Measurements from ENCODE around the gene PLA2G6. TPM values are rescaled to one million over a fixed set of nuclear protein-coding genes. Genes with fewer than 3 reads are reported as not detected.

The PLA2G6 gene
- total and polyA plus RNA-seq, 2 of the 13 experiments (the other 11 are each of a cell fraction or from before 2014, with no cell fraction given), result 4.8 to 11.5 TPM

GRCh38 chr22:38181453-38182200 lies at the start of gene PLA2G6 (continued):
- no peak for TF ChIP-seq ZBTB1 (CRISPR knock-in tag; IDR thresholded peaks at IDR 0.05; ENCODE audit: borderline replicate concordance)
- TF ChIP-seq NFIB (CRISPR knock-in tag; IDR thresholded peaks at IDR 0.05; ENCODE audit: borderline replicate concordance), result no peak
- TF ChIP-seq GABPA (IDR thresholded peaks at IDR 0.05; ENCODE audit: low read depth, low read length), result no peak
- peak; percentile 75 for TF ChIP-seq GABPA (CRISPR knock-in tag; IDR thresholded peaks at IDR 0.05; ENCODE audit: low read depth)
- TF ChIP-seq NR2C2 (CRISPR knock-in tag; IDR thresholded peaks at IDR 0.05; ENCODE audit: borderline replicate concordance), result peak; percentile 78; the same call in 1 of the 2 replicates
- TF ChIP-seq AKAP8 (CRISPR knock-in tag; IDR thresholded peaks at IDR 0.05), result no peak
- peak; percentile 81 for TF ChIP-seq THAP11 (CRISPR knock-in tag; IDR thresholded peaks at IDR 0.05)
- no peak for TF ChIP-seq CHD2 (IDR thresholded peaks at IDR 0.05; ENCODE audit: low read depth, low read length)
- TF ChIP-seq MIXL1 (CRISPR knock-in tag; IDR thresholded peaks at IDR 0.05), result no peak
- no peak for TF ChIP-seq SIN3B (IDR thresholded peaks at IDR 0.05; ENCODE audit: low read length)
- TF ChIP-seq, protein P1, sequence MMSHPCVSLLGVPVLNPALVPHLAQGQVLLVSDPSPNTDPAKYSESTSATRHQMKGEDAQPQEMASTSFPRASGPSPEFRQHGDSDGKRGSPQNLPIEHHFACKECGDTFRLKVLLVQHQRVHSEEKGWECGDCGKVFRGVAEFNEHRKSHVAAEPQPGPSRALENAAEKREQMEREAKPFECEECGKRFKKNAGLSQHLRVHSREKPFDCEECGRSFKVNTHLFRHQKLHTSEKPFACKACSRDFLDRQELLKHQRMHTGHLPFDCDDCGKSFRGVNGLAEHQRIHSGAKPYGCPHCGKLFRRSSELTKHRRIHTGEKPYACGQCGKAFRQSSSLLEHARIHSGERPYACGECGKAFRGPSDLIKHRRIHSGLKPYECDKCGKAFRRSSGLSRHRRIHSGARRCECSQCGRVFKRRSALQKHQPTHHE (CRISPR knock-in tag; IDR thresholded peaks at IDR 0.05; ENCODE audit: borderline replicate concordance), result no peak
- no peak for TF ChIP-seq GPN1 (CRISPR knock-in tag; IDR thresholded peaks at IDR 0.05; ENCODE audit: borderline replicate concordance)
- no peak for TF ChIP-seq ZNF282 (IDR thresholded peaks at IDR 0.05; ENCODE audit: partially characterized antibody)
- TF ChIP-seq MLX (CRISPR knock-in tag; IDR thresholded peaks at IDR 0.05), result no peak
- no peak for TF ChIP-seq GATA4 (IDR thresholded peaks at IDR 0.05; ENCODE audit: borderline replicate concordance, low read depth)
- no peak for TF ChIP-seq CEBPB (IDR thresholded peaks at IDR 0.05; ENCODE audit: borderline replicate concordance, low read depth, low read length)
- TF ChIP-seq RNF2 (conservative IDR thresholded peaks at IDR 0.05; ENCODE audit: low read depth), result no peak
- 0 out of 2 replicates have a peak, but pooled peaks have one; percentile 5 for TF ChIP-seq ZNF773 (CRISPR knock-in tag; IDR thresholded peaks at IDR 0.05; ENCODE audit: borderline replicate concordance)
- no peak for TF ChIP-seq HNRNPUL1 (IDR thresholded peaks at IDR 0.05; ENCODE audit: low read depth, low read length)
- TF ChIP-seq, protein P2, sequence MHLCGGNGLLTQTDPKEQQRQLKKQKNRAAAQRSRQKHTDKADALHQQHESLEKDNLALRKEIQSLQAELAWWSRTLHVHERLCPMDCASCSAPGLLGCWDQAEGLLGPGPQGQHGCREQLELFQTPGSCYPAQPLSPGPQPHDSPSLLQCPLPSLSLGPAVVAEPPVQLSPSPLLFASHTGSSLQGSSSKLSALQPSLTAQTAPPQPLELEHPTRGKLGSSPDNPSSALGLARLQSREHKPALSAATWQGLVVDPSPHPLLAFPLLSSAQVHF (CRISPR knock-in tag; IDR thresholded peaks at IDR 0.05), result no peak
- peak; percentile 87 for TF ChIP-seq SP4 (CRISPR knock-in tag; IDR thresholded peaks at IDR 0.05)
- no peak for TF ChIP-seq DNMT3B (CRISPR knock-in tag; conservative IDR thresholded peaks at IDR 0.05)
- no peak; the same call in 1 of the 2 replicates for TF ChIP-seq HDAC1 (CRISPR knock-in tag; IDR thresholded peaks at IDR 0.05)
- TF ChIP-seq, protein P3, sequence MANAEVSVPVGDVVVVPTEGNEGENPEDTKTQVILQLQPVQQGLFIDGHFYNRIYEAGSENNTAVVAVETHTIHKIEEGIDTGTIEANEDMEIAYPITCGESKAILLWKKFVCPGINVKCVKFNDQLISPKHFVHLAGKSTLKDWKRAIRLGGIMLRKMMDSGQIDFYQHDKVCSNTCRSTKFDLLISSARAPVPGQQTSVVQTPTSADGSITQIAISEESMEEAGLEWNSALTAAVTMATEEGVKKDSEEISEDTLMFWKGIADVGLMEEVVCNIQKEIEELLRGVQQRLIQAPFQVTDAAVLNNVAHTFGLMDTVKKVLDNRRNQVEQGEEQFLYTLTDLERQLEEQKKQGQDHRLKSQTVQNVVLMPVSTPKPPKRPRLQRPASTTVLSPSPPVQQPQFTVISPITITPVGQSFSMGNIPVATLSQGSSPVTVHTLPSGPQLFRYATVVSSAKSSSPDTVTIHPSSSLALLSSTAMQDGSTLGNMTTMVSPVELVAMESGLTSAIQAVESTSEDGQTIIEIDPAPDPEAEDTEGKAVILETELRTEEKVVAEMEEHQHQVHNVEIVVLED (CRISPR knock-in tag; IDR thresholded peaks at IDR 0.05; ENCODE audit: borderline replicate concordance), result peak; percentile 71; the same call in 1 of the 2 replicates
- no peak for TF ChIP-seq HNF4A (CRISPR knock-in tag; IDR thresholded peaks at IDR 0.05)
- TF ChIP-seq HMG20A (CRISPR knock-in tag; IDR thresholded peaks at IDR 0.05; ENCODE audit: borderline replicate concordance), result no peak
- no peak for TF ChIP-seq ZBTB46 (CRISPR knock-in tag; IDR thresholded peaks at IDR 0.05; ENCODE audit: borderline replicate concordance)
